Stomach smooth muscle (tissue), 2 donors: ENCODE results near the gene PLAAT5.
"Not testable (repeated sequence)": the region's sequence is repeated elsewhere in the genome, so short reads cannot be mapped to it uniquely, and the experiment has no call there.

ENCODE experiments used
- H3K27ac ChIP-seq: one replicate; pipeline ENCODE4 v1.7.0; 2013; ENCODE audit warnings: mild to moderate bottlenecking, low read length, inconsistent platforms
- H3K27me3 ChIP-seq, 2 donors: one replicate each; pipeline ENCODE4 v1.7.0; 2013; ENCODE audit warnings: low read length in 2 of 2; ENCODE audit not compliant: insufficient read depth in 2 of 2, control insufficient read depth in 1 of 2
- H3K36me3 ChIP-seq, 2 donors: one replicate each; pipeline ENCODE4 v1.7.0; 2013; ENCODE audit warnings: low read length in 2 of 2; ENCODE audit not compliant: control insufficient read depth in 2 of 2, insufficient read depth in 2 of 2
- H3K4me1 ChIP-seq: one replicate; pipeline ENCODE4 v1.7.0; 2013; ENCODE audit warnings: low read length; ENCODE audit not compliant: control insufficient read depth, insufficient read depth
- H3K4me3 ChIP-seq, 2 donors: one replicate each; pipeline ENCODE4 v1.7.0; 2013; ENCODE audit warnings: low read length in 2 of 2
- H3K9ac ChIP-seq, 2 donors: one replicate each; pipeline ENCODE4 v1.7.0; 2013; ENCODE audit warnings: low read length in 2 of 2, mild to moderate bottlenecking in 1 of 2
- H3K9me3 ChIP-seq, 2 donors: one replicate each; pipeline ENCODE4 v1.7.0; 2013; ENCODE audit warnings: low read length in 2 of 2; ENCODE audit not compliant: control insufficient read depth in 2 of 2
- donor health status: healthy.
- donor health status: Pancreatic carcinoma.

The PLAAT5 gene

GRCh38 chr11:63530021-63530420, 39.1 kb upstream of the PLAAT5 start:
- Histone ChIP-seq H3K9ac (no peak overlapping the region), H3K9me3 (no peaks in the 10 kb centered on the region), H3K36me3 (no peaks in the 10 kb centered on the region), H3K4me1 (peaks cover 3% of the 10 kb centered on the region), H3K27ac (no peak overlapping the region), H3K4me3 (no peak overlapping the region), H3K27me3 (no peaks in the 10 kb centered on the region)

GRCh38 chr11:63529373-63529772, 38.4 kb upstream of the PLAAT5 start:
- H3K4me3 ChIP-seq, H3K9ac ChIP-seq, H3K27me3 ChIP-seq, H3K36me3 ChIP-seq, H3K9me3 ChIP-seq, H3K27ac ChIP-seq, H3K4me1 ChIP-seq: not testable (repeated sequence)

- not testable (repeated sequence) for H3K4me1 ChIP-seq, H3K9ac ChIP-seq, H3K36me3 ChIP-seq, H3K4me3 ChIP-seq, H3K9me3 ChIP-seq, H3K27ac ChIP-seq, H3K27me3 ChIP-seq
Measured at GRCh38 chr11:63528729-63529278, 37.8 kb upstream of the PLAAT5 start.

- not testable (repeated sequence) for H3K4me1 ChIP-seq, H3K27ac ChIP-seq, H3K36me3 ChIP-seq, H3K9ac ChIP-seq, H3K27me3 ChIP-seq, H3K4me3 ChIP-seq, H3K9me3 ChIP-seq
Measured at GRCh38 chr11:63528156-63528555, 37.2 kb upstream of the PLAAT5 start.

GRCh38 chr11:63527667-63528066, 36.7 kb upstream of the PLAAT5 start:
- H3K4me1 ChIP-seq, result no peaks in the 10 kb centered on the region
- H3K9ac ChIP-seq, result no peak overlapping the region
- no peak overlapping the region for H3K4me3 ChIP-seq
- no peaks in the 10 kb centered on the region for H3K36me3 ChIP-seq
- no peaks in the 10 kb centered on the region for H3K9me3 ChIP-seq
- H3K27me3 ChIP-seq, result no peaks in the 10 kb centered on the region
- H3K27ac ChIP-seq, result no peak overlapping the region

- no peaks in the 10 kb centered on the region for H3K36me3 ChIP-seq
- no peak overlapping the region for H3K9ac ChIP-seq
- H3K27ac ChIP-seq, result no peak overlapping the region
- no peaks in the 10 kb centered on the region for H3K27me3 ChIP-seq
- no peak overlapping the region for H3K4me3 ChIP-seq
- H3K4me1 ChIP-seq, result no peaks in the 10 kb centered on the region
- no peaks in the 10 kb centered on the region for H3K9me3 ChIP-seq
Measured at GRCh38 chr11:63523151-63523550, 32.2 kb upstream of the PLAAT5 start.

GRCh38 chr11:63521896-63522295, 30.9 kb upstream of the PLAAT5 start:
- Histone ChIP-seq H3K36me3 (no peaks in the 10 kb centered on the region), H3K27ac (no peak overlapping the region), H3K4me1 (no peaks in the 10 kb centered on the region), H3K27me3 (no peaks in the 10 kb centered on the region), H3K9ac (no peak overlapping the region), H3K9me3 (no peaks in the 10 kb centered on the region), H3K4me3 (no peak overlapping the region)

- Histone ChIP-seq H3K27me3 (no peaks in the 10 kb centered on the region), H3K36me3 (no peaks in the 10 kb centered on the region), H3K27ac (no peak overlapping the region), H3K4me3 (no peak overlapping the region), H3K4me1 (no peaks in the 10 kb centered on the region), H3K9ac (no peak overlapping the region), H3K9me3 (no peaks in the 10 kb centered on the region)
Measured at GRCh38 chr11:63520606-63521170, 29.7 kb upstream of the PLAAT5 start.

GRCh38 chr11:63518548-63518947, 27.6 kb upstream of the PLAAT5 start:
- Histone ChIP-seq H3K27ac (no peak overlapping the region), H3K4me1 (no peaks in the 10 kb centered on the region), H3K4me3 (no peak overlapping the region), H3K36me3 (no peaks in the 10 kb centered on the region), H3K27me3 (no peaks in the 10 kb centered on the region), H3K9ac (no peak overlapping the region), H3K9me3 (no peaks in the 10 kb centered on the region)

- no peaks in the 10 kb centered on the region for H3K9me3 ChIP-seq
- no peak overlapping the region for H3K27ac ChIP-seq
- H3K27me3 ChIP-seq, result no peaks in the 10 kb centered on the region
- H3K9ac ChIP-seq, result no peak overlapping the region
- no peak overlapping the region for H3K4me3 ChIP-seq
- no peaks in the 10 kb centered on the region for H3K36me3 ChIP-seq
- H3K4me1 ChIP-seq, result no peaks in the 10 kb centered on the region
Measured at GRCh38 chr11:63517156-63517555, 26.2 kb upstream of the PLAAT5 start.

- Histone ChIP-seq H3K27me3 (no peaks in the 10 kb centered on the region), H3K36me3 (no peaks in the 10 kb centered on the region), H3K27ac (no peak overlapping the region), H3K4me1 (no peaks in the 10 kb centered on the region), H3K9ac (no peak overlapping the region), H3K4me3 (no peak overlapping the region), H3K9me3 (no peaks in the 10 kb centered on the region)
Measured at GRCh38 chr11:63516109-63516508, 25.1 kb upstream of the PLAAT5 start.
